ENCODE results near the gene ADARB1.

- TF ChIP-seq ARNT (IDR thresholded peaks at IDR 0.05) = no peak
- no peak for TF ChIP-seq BHLHE40 (IDR thresholded peaks at IDR 0.05; ENCODE audit: borderline replicate concordance)
- TF ChIP-seq FOXM1 (IDR thresholded peaks at IDR 0.05; ENCODE audit: borderline replicate concordance) = no peak
- no peak for TF ChIP-seq SUZ12 (IDR thresholded peaks at IDR 0.05)
These were observed 142.6 kb downstream of the ADARB1 start for GRCh38 chr21:45217010-45217409.

All from HEK293T (cell line).